ENCODE results near the gene MGAT5. TPM values are rescaled to one million over a fixed set of nuclear protein-coding genes. Genes with fewer than 3 reads are reported as not detected.

The MGAT5 gene
- 60.3 TPM for total RNA-seq

- FAIRE-seq (no peak), DNase-seq (ENCODE audit: low spot score in 2 of 2) (no peak)
Observed at GRCh38 chr2:134253804-134254203, at the start of gene MGAT5. Gene MGAT5 (plus strand): TSS chr2:134254072. CDS start chr2:134254404, 332 bp downstream.

GRCh38 chr2:134205087-134205486, 48.8 kb upstream of the MGAT5 start:
- no peak for FAIRE-seq
- no peak for DNase-seq (ENCODE audit: low spot score in 2 of 2)

- FAIRE-seq = no peak
Observed at GRCh38 chr2:134206031-134206430, 47.8 kb upstream of the MGAT5 start.

GRCh38 chr2:134206573-134206972, 47.3 kb upstream of the MGAT5 start:
- DNase-seq (ENCODE audit: low spot score in 2 of 2) = no peak

More at GRCh38 chr2:134206031-134206430, 47.8 kb upstream of the MGAT5 start:
- no peak for DNase-seq (ENCODE audit: low spot score in 2 of 2)

GRCh38 chr2:134207589-134208209, 46.2 kb upstream of the MGAT5 start:
- no peak for DNase-seq (ENCODE audit: low spot score in 2 of 2)
- FAIRE-seq = no peak

More at GRCh38 chr2:134206573-134206972, 47.3 kb upstream of the MGAT5 start:
- no peak for FAIRE-seq

GRCh38 chr2:134208825-134209224, 45.0 kb upstream of the MGAT5 start:
- DNase-seq (ENCODE audit: low spot score in 2 of 2) (no peak), FAIRE-seq (no peak)

GRCh38 chr2:134212746-134213145, 41.1 kb upstream of the MGAT5 start:
- DNase-seq (ENCODE audit: low spot score in 2 of 2) (no peak), FAIRE-seq (no peak)

- DNase-seq (ENCODE audit: low spot score in 2 of 2) (no peak), FAIRE-seq (no peak)
Observed at GRCh38 chr2:134216152-134216829, 37.6 kb upstream of the MGAT5 start.

GRCh38 chr2:134217351-134217750, 36.5 kb upstream of the MGAT5 start:
- no peak for FAIRE-seq
- no peak for DNase-seq (ENCODE audit: low spot score in 2 of 2)

GRCh38 chr2:134217924-134218323, 35.9 kb upstream of the MGAT5 start:
- no peak for FAIRE-seq

GRCh38 chr2:134218414-134218813, 35.5 kb upstream of the MGAT5 start:
- FAIRE-seq (no peak), DNase-seq (ENCODE audit: low spot score in 2 of 2) (no peak)

More at GRCh38 chr2:134217924-134218323, 35.9 kb upstream of the MGAT5 start:
- DNase-seq (ENCODE audit: low spot score in 2 of 2) = no peak

- FAIRE-seq = no peak
- DNase-seq (ENCODE audit: low spot score in 2 of 2) = no peak
Observed at GRCh38 chr2:134218930-134219658, 34.8 kb upstream of the MGAT5 start.

- FAIRE-seq = no peak
- no peak for DNase-seq (ENCODE audit: low spot score in 2 of 2)
Observed at GRCh38 chr2:134220344-134220974, 33.4 kb upstream of the MGAT5 start.

- FAIRE-seq = no peak
Observed at GRCh38 chr2:134224005-134224404, 29.9 kb upstream of the MGAT5 start.

GRCh38 chr2:134225173-134225572, 28.7 kb upstream of the MGAT5 start:
- FAIRE-seq = no peak
- DNase-seq (ENCODE audit: low spot score in 2 of 2) = no peak

More at GRCh38 chr2:134224005-134224404, 29.9 kb upstream of the MGAT5 start:
- no peak for DNase-seq (ENCODE audit: low spot score in 2 of 2)

- DNase-seq (ENCODE audit: low spot score in 2 of 2) = no peak
- no peak for FAIRE-seq
Observed at GRCh38 chr2:134225841-134226240, 28.0 kb upstream of the MGAT5 start.

GRCh38 chr2:134226601-134227000, 27.3 kb upstream of the MGAT5 start:
- FAIRE-seq = no peak

GRCh38 chr2:134227666-134228065, 26.2 kb upstream of the MGAT5 start:
- DNase-seq (ENCODE audit: low spot score in 2 of 2) (no peak), FAIRE-seq (no peak)

More at GRCh38 chr2:134226601-134227000, 27.3 kb upstream of the MGAT5 start:
- no peak for DNase-seq (ENCODE audit: low spot score in 2 of 2)

- FAIRE-seq = no peak
- DNase-seq (ENCODE audit: low spot score in 2 of 2) = no peak
Observed at GRCh38 chr2:134228493-134228903, 25.4 kb upstream of the MGAT5 start.

GRCh38 chr2:134229540-134229939, 24.3 kb upstream of the MGAT5 start:
- FAIRE-seq (no peak), DNase-seq (ENCODE audit: low spot score in 2 of 2) (no peak)

- no peak for DNase-seq (ENCODE audit: low spot score in 2 of 2)
- FAIRE-seq = no peak
Observed at GRCh38 chr2:134230885-134231284, 23.0 kb upstream of the MGAT5 start.
